Body of pancreas (tissue), 4 donors: ENCODE data around the gene RNPC3.

ENCODE experiments used
- POLR2A ChIP-seq, 3 donors: fragments of 450-650 bp; IDR thresholded peaks; one replicate each; pipeline ENCODE4 v1.6.1; 2016; ENCODE audit warnings: antibody characterized with exemption in 3 of 3, mild to moderate bottlenecking in 2 of 3
- TF ChIP-seq, protein P1 (sequence below), 7 experiments: fragments of 450-650 bp in 4 of 7; fragments of 200-600 bp in 3 of 7; sonication (generic) in 3 of 7; IDR thresholded peaks; one replicate each; pipeline ENCODE4 v1.5.1; 2016 to 2019; ENCODE audit warnings: antibody characterized with exemption in 7 of 7

DNA sequence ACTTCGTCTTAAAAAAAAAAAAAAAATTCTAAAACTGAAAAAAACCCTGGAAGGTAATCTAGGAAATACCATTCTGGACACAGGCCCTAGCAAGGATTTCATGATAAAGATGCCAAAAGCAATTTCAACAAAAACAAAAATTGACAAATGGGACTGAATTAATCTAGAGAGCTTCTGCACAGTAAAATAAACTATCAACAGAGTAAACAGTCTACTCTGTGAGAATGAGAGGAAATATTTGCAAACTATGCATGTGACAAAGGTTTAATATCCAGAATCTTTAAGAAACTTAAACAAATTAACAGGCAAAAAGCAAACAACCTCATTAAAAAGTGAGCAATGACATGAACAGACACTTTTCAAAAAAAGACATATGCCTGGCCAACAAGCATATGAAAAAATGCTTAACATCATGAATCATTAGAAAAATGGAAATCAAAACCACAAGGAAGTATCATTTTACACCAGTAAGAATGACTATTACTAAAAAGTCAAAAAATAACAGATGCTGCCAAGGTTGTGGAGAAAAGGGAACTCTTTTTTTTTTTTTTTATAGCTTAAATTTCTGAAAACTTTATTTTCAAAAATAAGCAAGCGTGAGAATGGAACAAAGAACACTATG, 29.4 kb upstream of the RNPC3 start:
- TF ChIP-seq, protein P1, sequence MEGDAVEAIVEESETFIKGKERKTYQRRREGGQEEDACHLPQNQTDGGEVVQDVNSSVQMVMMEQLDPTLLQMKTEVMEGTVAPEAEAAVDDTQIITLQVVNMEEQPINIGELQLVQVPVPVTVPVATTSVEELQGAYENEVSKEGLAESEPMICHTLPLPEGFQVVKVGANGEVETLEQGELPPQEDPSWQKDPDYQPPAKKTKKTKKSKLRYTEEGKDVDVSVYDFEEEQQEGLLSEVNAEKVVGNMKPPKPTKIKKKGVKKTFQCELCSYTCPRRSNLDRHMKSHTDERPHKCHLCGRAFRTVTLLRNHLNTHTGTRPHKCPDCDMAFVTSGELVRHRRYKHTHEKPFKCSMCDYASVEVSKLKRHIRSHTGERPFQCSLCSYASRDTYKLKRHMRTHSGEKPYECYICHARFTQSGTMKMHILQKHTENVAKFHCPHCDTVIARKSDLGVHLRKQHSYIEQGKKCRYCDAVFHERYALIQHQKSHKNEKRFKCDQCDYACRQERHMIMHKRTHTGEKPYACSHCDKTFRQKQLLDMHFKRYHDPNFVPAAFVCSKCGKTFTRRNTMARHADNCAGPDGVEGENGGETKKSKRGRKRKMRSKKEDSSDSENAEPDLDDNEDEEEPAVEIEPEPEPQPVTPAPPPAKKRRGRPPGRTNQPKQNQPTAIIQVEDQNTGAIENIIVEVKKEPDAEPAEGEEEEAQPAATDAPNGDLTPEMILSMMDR (IDR thresholded peaks at IDR 0.05), result no peak
- no peak for TF ChIP-seq POLR2A (IDR thresholded peaks at IDR 0.05)
